Measurements from ENCODE around the gene DAAM2.

DAAM2 gene

DNA sequence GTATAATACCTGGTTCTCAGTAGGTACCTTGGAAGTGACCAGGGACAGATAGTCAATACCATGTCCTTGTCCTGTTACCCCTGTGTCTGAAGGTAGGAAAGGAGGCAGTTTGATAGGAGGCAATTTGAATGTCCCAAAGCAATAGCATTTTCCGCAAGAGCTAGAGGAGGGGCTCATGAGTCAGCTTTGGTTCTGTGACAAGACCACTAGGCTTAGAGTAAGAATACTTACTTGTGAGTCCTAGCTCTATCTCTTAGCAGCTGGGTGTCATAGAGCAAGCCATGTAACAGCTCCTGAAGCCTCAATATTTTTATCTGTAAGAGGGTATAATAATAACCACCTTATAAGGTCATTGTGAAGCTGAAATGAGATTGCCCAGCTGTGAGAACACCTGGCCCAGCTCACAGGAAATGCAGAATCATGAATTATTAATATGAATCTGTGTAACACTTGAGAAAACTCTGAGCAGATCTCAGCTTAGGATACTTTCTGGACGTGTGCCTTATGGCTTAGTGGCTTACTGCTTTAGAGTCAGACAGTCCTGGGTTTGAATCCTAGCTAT, 58.6 kb downstream of the DAAM2 start:
- no peak for DNase-seq

DNA sequence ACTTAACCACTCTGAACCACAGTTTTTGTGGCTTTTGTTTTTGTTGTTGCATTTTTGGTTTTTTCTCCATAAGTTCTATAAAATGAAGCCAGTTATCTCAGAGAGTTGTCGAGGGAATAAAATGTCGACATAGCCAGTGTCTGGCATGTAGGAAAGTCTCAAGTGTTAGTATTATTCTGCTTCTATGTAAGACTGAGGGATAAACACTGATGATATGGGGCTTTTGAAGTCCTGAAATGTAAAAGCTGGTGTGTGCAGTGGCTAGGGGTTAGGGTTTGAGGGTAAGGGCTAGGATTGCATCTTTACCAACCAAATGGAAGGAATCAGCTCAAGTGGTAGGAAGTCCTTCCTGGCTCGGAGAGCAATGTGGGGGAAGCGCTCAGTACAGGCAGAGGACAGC, 59.2 kb downstream of the DAAM2 start:
- no peak for DNase-seq

GRCh38 chr6:39852324-39852723, 60.1 kb downstream of the DAAM2 start:
- no peak for DNase-seq

GRCh38 chr6:39853604-39854003, 61.4 kb downstream of the DAAM2 start:
- no peak for DNase-seq

DNA sequence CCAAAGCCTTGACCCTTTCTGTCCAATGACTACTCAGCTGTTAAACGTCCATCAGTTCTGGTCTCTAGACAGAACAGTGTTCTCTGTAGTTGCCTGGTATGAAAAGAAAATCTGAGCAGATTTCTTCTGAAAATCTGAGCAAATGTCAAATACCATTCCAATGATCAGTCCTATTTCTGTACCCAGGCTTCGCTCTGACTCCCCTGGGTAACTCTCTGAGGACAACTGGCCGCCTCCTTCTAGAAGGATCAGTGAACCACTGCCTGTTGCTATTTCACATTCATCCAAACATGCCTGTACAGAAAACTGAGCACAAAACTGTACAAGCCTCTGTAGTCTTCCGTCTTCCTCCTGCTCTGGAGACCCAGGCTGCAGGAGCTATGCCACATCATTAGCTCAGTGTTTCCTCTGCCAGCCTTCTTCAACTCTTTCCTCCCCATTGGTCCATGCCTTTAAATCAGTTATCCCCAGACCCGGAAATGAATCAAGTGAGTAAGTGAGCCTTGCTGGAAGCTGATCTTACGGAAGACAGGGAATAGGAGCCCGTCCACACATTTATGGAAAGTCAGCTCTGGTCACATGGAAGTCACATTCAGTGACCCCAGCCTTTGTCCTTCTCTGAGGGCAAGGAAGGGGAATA, 63.3 kb downstream of the DAAM2 start:
- no peak for DNase-seq

- DNase-seq = no peak
Measured at GRCh38 chr6:39859025-39859424, 66.8 kb downstream of the DAAM2 start.

DNA sequence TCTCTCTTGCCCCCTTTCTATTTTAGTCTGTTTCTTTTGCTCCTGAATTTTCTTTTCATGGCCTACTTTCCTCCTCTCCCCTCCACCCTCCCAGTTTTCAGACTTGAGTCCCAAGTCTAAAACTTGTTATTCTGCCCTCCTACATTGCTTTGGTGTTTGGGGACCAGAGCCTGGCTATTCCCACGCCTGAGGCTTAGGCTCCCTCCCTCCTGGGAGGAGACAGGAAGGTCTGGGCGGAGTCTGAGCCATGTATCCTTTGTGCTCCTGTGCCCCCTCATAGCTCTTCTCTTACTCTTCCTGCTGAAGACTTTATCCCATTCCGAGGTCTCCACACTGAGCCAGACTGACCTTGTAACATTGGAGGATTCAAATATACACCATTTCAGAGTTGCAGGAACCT, 69.5 kb downstream of the DAAM2 start:
- no peak for DNase-seq

DNA sequence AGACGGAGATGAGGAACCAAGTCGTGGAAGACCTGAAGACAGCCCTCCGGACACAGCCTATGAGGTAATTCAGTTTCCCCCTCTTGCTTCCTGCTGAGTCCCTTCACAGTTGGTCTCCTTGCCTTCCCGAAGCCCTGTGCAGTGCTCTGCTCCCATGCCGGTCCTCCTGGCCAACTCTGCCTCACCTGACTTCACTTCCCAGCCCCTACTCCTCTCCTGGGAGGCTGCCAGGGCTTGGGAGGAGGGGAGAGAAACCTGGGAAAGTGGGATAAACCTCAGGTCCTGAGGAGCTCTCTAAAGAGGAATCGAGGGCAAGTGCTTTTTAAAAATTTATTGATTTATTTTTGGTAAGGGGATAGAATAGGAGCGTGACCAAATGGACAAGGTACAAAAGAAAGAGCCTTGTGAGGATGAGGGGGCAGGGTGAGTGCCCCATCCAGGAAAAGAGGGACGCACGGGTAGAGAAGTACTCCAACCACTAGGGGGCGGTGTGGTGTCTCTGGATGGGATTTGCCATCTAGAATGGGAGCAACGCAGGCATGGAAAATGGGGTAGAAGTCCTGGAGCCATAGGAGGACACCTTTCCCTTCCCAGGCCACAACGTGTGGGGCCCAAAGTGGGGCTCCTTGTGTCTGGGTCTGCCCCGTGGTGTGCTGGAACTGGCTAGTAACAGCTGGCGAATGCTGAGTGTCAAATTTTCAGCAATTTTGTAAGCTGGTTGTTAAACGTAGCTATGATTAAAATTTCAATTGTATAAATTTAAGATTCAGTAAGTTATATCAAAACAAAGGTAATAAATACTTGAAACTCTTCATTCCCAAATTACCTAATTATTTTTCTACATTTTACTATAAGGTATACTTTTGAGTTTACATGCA, 73.1 kb downstream of the DAAM2 start:
- DNase-seq = peak; percentile 34

GRCh38 chr6:39867592-39867991, 75.4 kb downstream of the DAAM2 start:
- DNase-seq = no peak

DNA sequence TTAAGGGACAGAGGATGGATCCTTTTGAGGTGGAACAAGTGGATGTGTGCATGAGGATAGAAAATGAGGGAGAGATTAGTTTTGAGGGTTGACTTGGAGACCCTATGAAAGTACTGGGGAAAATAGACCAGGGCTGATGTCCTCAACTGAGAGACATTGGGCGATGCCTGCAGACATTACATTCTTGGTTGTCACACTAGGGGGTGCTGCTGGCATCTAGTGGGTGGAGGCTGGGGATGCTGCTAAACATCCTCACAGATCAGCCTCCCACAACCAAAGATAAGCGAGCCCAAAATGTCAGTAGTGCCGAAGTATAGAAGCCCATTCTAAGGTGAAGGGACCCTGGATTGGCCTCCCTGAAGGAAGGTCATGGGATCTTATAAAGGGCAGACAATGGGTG, 78.8 kb downstream of the DAAM2 start:
- no peak for DNase-seq

DNA sequence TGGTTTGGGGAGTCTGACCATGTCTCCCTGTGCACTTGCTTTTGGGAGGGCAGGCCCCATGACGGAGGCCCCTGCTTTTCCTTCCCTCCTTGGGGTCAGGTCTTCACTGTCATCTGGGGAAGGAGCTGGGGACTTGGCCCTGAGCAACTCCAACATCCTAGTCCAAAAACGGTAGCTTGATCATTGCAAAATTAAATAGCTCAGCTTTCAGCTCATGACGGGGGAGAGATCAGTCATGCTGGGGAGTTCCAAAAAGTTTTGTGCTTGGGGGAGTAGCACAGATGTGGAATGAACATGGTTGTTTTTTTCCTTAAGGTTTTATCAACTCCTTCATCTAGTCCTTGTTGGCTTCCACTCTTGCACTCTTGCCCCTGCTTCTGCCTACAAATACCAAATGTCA, 81.3 kb downstream of the DAAM2 start:
- no peak for DNase-seq

GRCh38 chr6:39876111-39876510, 83.9 kb downstream of the DAAM2 start:
- DNase-seq = no peak

DNA sequence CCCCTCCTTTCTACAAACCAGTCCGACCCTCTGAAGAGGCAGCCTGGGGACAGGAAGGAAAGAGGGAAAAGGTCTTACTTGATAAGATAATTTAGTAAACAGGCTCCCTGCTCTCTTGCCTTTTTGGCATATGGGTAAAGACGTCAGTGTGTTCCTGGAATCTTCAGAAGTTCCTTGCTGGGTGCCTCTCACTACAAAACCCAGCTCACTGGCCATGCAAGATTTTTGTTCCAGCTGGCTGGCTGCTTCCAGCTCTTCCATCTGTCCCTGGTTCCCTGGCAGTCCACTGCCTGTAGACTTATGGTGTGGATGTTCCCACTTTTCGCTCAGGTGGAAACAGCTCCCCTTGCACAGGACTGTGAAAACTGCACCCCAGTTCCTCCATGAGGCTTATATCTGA, 84.7 kb downstream of the DAAM2 start:
- no peak for DNase-seq

DNA sequence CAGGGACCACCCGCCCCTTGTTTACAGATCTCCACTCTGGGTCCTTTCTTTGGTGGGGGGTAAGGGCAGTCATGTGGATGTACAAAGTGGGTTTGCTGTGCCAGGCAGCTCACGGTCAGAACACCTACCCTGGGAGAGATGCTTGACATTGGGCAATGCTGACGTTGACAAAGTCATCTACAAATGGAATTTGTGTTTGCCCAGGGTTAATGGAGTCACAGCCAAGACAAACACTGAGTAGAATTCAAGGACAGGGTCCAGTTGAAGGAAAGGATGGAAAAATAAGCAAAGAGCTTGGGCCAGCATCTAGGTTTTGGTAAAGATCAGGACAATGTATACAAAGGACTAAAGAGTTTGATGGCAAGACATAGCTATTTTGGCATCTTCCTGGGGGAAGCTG, 87.4 kb downstream of the DAAM2 start:
- no peak for DNase-seq

DNA sequence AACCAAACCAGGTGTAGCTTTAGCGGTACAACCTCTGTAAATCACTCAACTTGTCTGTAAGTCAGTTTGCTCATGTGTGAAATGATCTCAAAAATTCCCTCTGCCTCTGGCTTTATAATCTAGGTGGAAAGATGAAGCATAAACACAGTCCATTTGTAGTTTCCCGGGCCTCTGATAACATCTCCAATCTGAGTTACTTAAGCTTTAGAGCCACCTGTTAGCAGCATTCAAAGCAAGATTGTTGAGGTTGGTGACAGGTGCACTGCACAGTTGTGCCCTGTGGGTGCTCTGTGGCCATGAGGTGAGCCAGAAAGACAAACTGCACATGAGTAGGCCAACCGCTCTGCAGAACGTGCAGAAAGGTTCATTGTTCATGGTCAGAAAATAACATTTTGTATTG, 88.4 kb downstream of the DAAM2 start:
- DNase-seq = no peak

- DNase-seq = no peak
Measured at GRCh38 chr6:39881851-39882530, 89.8 kb downstream of the DAAM2 start.

GRCh38 chr6:39882531-39882899, 90.3 kb downstream of the DAAM2 start:
- DNase-seq = no peak

- no peak for DNase-seq
Measured at GRCh38 chr6:39884696-39885095, 92.5 kb downstream of the DAAM2 start.

GRCh38 chr6:39885691-39886090, 93.5 kb downstream of the DAAM2 start:
- no peak for DNase-seq

DNA sequence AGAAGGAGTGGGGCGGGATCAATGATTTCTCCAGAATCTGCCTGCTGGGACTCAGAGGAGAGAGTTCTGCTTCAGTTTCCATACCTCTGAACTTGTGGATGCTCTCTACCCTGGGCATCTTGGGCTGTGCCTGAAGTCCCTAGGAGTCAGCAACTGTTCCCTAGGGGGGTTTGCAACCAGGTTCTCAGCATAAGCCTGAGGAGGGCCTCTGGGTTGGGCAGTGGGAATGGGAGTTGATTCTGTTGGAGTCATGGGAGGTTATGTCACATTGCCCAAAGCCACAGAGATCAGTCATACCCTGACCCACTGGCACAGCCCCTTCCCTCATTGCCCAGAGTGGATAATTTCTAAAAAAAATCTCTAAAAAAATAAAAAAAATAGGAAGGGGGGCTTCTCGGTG, 94.7 kb downstream of the DAAM2 start:
- no peak for DNase-seq

DNA sequence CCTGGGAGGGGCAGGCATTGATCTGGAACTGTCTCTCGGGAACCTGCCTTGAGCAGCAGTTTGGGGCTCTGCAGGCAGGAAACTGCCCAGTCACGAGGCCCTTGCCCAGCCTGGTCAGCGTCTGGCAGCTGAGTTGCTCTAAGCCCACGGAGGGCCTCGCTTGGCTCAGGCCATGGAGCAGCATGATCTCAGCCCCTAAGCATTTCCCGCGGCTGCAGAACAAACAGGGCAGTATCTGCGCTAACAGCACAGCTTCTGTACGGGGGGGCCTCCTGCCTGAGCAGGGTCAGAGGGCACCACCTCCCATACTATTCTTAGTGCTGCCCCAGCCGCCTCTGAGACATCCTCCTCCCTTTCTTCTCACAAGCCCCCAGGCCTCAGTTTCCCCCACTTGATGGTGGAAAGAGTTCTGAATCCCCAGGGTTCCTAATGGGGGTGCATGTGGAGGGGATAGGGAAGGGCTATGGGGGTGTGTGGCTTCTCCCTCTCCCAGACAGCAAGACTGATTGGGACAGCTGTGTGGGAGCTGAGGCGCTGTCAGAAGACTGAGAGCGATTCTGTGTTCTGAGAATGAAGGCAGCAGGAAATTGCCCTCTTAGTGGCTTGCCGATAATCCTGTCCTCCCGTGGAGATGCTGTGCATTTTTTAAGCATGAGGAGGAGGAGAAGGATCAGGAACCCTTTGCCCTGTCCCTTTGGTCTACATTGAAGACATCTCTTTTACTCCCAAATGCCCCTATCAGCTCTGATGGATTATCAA, 95.7 kb downstream of the DAAM2 start:
- DNase-seq = peak; percentile 36

DNA sequence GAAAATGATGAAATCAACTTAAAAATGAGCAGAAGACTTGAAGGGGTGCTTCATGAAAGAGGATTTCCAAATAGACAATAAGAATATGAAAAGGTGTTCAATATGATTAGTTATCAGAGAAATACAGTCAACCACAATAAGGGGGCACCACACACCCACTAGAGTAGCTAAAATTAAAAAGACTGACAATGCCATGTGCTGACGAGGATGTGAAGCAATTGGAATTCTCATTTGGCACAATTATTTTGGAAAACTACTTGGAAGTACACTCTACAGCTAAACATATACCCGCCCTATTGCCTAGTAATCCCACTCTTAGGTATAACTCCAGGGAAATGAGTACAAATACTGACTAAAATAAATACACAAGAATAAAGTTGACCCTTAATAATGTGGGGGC, 97.1 kb downstream of the DAAM2 start:
- DNase-seq = no peak

DNA sequence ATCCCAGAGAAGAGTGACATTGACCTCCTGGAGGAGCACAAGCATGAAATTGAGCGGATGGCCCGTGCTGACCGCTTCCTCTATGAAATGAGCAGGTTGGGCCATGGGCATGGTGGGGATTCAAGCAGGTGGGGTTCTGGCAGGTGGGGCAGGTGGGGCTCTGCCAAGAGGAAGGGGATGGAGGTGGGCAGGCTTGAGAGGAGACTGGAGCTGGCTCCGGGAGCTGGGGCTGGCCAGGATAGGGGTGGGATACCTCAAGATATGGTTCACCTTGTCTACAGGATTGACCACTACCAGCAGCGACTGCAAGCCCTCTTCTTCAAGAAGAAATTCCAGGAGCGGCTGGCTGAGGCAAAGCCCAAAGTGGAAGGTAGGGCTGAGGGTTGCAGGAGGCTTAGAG, 99.2 kb downstream of the DAAM2 start:
- no peak for DNase-seq
